NCI-H2196 (cell line): ENCODE results near the gene TMEM82.

ENCODE experiments used
- DNase-seq: peaks from one replicate; lab custom pipeline; 2025; ENCODE audit not compliant: unreplicated experiment; lab: John Stamatoyannopoulos, UW

TMEM82 gene

DNA sequence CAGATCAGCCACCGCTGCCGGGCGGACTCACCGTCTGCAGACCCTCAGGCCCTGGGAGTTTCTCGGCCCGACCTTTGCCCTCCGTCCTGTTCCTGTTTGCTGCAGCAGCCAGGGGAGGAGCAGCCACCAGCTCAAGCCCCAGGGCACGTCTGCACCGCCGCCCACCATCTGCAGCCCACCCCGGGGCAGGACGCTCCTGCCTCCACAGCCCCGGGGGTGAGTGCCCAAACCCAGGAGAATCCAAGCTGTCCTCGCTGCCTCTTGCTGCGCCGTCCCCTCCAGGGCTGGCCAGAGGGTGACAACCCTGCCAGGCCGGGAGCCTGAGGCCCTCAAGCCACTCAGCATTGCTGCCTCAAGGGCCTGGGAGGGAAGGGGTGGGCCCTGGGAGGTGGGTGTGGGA lies 7.4 kb upstream of the TMEM82 start:
- DNase-seq: no peak

DNA sequence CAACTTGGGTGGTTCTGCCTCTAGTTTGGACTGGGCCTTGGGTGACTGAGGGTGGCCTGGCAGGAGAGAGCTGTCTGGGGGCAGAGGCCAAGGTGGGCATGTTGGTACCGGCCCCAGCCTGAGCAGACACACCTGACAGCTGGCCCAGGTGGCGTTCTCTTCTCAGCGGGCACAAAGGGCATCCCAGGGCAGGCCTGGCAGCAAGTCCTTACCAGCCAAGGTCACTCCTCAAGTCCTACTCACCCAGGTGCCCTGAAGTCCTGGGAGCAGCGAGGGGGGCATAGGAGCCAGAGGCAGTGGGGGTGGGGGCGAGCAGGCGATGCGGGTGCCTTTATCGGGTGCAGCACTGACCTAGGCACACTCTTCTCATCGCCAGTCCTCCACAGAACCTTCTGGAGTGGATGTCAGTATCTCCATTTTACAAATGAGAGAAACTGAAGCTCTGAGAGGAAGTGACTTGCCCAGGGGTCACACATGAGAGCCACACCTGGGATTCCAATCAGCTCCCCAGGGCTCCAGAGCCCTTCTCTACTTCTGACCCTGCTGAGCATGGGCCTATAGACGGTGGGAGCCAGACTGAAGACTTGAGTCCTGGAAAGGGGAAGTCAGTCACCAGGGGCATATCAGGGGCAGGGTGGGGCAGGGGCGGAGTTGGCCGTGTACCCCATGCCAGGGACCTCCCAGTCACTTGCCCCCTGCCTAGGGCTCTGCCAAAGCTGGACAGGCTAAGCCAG lies 6.8 kb upstream of the TMEM82 start:
- DNase-seq: no peak

DNA sequence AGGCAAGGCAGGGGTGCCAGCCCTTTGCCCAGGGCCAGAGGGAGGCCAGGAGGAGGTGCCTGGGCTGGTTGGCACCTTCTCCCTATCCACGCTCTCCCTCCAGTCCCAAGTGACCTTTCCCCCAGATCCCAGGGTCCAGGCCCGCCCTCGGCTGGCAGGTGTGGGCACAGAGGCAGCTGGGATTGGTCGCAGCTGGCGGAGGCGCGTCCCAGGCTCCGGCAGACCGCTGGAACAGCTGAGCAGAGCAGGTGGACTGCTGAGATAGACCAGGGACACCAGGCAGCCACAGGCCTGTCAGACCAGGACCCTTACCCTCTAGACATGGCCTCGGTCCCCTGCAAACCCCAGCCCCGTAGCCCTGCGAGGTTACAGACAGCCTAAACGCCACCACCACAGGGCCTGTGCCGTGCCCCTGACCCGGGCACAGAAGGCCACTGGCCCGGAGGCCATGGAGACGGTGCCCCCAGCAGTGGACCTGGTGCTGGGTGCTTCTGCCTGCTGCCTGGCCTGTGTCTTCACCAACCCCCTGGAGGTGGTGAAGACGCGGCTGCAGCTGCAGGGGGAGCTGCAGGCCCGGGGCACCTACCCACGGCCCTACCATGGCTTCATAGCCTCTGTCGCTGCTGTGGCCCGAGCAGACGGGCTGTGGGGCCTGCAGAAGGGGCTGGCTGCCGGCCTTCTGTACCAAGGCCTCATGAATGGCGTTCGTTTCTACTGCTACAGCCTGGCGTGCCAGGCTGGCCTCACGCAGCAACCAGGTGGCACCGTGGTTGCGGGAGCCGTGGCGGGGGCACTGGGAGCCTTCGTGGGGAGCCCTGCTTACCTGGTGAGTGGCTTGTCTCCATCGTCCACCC lies 6.0 kb upstream of the TMEM82 start, which contains the start of gene SLC25A34:
SLC25A34 (plus strand) TSS at position 221 of the 854 bp plus-strand sequence; CDS start at position 449, 228 bp downstream.
- DNase-seq: peak; percentile 92

DNA sequence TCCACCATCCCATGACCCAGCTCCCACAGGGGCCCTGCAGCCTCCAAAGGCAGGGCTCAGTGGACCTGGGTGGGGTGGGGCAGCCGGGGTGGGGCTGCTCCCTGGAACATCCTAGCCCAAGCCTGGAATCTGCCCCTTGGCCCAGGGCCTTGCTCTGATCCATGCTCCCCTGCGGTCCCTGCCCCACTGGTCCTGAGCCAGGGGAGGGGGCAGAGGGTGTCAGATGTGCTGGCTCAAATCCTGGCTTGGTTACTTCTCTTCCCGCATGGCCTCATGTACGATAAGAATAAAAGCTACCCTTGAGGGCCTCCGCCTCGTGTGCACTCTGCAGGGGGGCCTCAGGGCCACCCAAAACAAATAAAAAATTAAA lies 5.4 kb upstream of the TMEM82 start:
- DNase-seq: no peak

DNA sequence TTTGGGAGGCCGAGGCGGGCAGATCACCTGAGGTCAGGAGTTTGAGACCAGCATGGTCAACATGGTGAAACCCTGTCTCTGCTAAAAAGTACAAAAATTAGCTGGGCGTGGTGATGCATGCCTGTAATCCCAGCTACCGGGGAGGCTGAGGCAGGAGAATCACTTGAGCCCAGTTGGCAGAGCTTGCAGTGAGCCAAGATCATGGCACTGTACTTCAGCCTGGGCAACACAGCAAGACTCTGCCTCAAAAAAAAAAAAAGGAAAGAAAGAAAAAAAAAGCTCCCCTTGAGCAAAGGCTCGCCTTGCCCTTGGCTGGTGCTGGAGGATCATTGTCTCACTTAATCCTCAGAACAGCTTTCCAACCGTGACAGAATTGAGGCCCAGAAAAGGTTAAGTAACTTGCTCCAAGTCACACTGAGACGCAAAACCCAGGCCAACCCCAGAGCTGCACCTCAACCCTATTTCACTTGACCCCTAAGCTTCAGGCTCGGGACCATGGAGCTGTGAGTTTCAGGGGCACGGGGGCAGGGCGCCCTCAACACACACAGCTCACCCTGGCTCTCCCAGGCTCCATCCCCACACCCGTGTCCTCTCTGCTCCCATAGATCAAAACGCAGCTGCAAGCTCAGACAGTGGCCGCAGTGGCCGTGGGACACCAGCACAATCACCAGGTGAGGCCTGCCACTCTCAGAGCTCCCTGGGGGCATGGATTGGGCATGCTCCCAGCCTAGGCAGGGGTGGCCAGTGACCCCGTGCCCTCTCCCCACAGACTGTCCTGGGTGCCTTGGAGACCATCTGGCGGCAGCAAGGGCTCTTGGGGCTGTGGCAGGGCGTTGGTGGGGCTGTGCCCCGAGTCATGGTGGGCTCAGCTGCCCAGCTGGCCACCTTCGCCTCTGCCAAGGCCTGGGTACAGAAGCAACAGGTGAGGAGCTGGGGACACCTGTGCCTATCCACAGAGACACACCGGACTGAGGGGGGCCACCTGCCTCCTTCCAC lies 4.7 kb upstream of the TMEM82 start:
- no peak for DNase-seq

DNA sequence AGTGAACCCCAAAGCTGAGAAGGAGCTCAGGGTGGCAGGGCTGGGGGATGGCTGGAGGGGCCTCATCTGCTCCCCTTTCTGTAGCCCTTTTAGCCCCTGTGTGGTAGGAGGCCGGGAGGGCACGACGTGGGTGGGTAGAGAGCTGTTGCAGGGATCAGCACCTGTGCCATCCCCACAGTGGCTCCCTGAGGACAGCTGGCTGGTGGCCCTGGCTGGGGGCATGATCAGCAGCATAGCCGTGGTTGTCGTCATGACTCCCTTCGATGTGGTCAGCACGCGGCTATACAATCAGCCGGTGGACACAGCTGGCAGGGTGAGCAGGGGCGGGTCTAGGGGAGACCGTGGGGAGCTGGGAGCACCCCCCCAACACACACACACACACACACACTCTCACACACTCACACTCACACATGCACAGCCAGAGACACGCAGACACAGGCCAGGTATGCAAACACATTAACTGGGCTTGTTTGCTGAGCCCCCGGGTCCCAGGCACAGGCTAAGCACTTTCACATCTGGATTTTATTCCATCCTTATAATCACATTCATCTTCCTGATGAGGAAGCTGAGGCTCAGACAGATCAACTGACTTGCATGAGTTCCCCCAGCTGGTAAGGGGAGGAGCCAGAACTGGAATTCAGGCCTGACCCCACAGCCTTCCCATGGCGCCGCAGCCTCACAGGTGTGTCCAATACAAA lies 3.7 kb upstream of the TMEM82 start:
- DNase-seq: no peak

DNA sequence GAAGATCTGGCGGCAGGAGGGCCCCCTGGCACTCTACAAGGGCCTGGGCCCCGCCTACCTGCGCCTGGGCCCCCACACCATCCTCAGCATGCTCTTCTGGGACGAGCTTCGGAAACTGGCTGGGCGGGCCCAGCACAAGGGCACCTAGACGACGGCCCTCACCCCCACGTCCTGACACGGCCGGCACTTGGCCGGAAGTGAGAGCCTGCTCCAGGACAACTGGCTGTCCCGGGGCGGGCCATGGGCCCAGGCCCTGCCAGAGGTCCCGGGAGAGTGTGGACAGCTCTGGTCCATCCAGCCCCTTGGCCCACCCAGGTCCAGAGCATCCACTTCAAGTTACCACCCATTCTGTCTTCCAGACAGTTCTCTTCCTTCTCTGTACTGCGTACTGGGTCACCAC lies 3.0 kb upstream of the TMEM82 start:
- no peak for DNase-seq

DNA sequence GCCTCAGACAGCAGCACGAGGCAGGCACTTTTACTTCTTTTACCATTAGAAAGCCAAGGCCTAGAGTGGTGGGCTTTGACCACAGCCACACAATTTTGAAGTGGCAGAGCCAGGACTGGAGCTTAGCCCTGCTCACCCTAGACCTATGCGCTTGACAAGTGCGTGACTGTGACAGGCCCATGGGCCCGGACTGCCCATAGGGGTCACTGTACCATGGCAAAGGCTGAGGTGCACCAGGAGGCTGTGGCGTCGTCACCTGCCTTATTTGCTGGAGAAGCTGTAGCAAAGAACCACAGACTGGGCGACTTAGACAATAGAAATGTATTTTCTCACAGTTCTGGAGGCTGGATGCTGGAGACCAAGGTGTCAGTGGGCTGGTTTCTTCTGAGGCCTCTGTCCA lies 2.6 kb upstream of the TMEM82 start:
- DNase-seq: no peak

DNA sequence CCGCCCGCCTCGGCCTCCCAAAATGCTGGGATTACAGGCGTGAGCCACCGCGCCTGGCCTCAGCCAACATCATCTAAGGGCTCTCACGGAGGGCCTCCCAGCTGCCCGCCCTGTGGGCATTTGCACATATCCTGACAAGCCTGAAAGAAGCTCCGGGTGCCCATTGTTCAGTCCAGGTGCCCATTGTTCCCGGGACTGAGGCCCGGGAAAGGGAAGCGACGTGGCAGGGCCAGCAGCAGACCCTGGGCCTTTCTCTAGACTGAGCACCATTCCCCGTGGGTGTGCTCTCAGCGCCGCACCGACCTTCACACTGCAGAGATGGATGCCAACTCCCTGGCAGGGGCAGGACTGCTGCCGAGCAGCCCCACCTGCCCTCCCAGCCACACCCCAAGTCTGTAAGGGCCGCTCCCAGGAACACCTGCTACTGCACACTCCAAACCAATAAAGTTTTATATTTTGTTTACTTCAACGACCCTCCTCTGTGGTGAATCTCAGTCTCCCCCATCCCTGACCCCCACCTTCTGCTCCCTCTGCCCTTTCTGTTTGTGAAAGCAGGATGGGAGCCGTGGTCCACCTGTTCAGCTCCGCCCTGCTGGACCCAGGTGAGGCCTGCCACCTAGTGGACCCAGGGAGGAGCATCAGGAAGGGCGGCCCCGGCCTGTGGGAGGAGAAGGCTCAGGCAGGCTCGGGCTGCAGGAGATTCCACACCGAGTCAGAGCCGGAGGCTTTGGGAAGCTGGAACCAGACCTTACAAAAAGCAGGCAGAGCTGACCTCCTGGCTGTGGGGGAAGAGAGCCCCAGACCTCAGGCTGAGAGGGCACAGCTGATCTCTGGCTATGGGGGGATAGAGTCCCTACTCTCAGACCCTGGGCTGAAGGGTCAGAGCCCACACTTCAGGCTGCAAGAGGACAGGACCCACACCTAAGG lies 1.1 kb upstream of the TMEM82 start:
- DNase-seq: peak; percentile 89

DNA sequence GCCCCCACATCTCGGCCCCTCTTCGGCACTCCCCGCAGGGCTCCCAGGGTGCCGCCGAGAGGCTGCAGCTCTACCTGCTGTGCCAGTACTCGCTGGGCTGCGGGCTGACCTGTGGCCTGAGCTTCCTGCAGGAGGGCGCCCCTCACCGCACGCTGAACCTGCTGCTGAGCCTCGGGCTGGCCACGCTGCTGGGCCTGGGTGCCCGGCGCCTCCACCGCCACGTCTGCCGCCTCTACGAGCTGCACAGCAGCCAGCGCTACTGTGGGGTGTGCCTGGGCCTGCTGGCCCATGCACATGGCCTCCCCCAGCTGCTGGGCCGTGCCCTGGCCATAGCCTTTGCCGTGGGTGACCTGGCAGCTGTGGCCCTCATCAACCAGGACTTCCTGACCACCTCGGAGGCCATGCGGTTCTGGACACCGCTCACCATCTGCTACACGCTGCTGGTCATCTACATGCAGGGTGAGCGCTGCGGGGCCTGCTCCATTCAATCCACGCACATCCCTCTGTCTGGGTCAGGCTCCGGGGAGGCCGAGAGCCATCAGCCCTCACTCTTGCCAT lies 1.9 kb downstream of the TMEM82 start:
- no peak for DNase-seq

DNA sequence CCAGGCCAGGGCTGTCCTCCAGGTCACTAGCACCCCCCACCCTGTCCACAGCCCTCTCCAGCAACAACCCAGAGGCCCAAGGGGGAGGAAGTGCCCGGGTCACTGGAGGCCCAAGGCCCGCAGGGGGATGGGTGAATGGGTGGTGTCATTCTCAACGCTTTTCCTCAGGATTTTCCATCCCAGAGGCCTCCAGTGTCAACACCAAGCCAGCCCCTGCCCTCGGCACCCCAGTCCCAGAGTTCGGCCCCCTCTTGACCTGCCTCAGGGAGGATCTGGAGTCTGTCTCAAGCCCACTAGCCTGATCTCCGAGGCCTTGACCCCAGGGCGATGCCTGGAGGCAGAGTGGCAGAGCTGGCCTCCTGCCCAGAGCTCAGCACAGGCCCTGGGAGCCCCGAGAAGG lies 5.1 kb downstream of the TMEM82 start:
- DNase-seq: no peak

DNA sequence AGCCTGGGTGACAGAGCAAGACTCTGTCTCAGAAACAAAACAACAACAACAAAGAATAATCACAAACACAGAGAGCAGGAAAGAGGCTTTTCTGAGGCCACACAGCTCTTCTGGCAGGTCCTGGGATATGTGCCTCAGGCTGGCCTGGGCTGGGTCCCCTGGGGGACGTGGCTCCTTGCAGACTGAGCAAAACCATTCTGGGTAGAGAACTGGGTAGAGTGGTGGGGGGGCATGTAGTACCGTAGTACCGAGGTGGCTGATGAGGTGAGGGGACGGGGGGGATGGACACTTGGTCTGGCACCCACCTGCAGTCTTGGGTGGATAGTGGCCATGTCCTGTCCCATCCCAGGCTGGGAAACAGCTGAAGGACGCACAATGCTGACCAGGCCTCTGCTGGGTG lies 6.0 kb downstream of the TMEM82 start:
- DNase-seq: no peak

DNA sequence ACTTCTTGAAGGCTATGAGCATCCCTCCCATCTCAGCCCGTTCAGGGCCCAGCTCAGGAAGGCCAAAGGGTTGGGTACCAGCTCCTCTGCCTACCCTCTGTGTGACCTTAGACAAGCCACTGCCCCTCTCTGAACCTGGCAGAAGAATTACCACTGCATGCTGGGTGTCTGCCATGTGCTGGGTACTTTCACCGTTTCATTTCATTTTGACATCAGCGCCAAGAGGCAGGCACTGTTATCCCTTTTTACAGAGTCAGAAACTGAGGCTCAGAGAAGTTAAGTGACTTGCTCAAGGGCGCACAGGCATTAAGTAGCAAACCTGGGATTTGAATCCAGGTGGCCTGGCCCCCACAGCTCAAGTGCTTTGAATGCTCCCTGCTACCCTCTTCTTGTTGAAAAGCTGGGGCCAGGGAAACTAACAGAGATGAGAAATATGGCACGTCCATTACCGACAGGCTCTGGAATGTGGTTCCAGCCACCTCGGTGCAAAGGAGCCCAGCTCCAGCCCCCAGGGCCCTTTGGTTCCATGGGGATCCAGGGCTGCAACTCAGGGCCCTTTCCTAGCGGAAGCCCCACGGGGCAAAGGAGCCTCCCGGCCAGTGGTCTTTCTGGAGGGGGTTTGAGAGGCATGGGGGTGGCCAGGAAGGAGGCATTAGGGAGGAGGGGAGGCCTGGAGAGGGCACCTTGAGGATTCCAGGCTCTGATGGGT lies 6.5 kb downstream of the TMEM82 start:
- no peak for DNase-seq

DNA sequence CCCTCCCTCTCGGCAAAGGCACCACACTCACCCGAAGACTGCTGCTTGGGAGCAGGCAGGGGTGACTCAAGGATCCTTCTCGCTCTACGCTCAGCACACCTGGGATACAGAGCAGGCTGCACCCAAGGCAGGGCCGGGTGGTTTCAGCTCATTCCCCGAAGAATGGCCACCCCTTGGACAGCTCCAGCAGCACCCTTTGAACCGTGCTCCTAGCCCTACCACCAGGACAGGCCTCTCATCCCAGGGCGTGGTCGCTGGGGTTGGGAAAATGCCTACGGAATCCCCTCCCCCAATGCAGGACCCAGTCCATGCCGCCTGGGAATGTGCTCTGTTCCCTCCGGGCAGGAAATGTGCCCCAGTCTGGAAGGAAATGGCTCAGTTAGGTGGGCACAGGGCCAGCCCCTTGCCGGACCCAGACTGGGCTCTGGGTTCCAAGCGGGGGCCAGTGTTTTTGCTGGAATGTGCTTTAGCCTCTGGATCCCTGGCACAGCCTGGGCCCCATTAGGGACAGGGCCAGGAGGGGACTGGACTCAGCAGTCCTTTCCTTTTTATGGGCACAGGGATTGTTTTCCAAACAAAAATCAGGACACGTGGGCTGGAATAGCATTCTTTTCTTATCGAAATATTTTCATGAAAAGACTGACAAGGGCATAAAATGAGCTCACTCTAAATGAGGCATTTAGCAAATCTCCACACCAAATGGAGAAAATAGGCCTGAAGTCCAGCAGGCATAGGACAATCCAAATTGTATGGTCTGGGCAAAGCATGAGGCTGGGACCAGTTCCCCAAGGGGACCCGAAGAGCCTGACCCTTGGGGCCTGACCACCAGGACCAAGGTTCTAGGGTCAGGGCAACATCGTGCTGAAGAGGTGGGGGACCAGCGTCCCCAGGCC lies 7.3 kb downstream of the TMEM82 start:
- no peak for DNase-seq

DNA sequence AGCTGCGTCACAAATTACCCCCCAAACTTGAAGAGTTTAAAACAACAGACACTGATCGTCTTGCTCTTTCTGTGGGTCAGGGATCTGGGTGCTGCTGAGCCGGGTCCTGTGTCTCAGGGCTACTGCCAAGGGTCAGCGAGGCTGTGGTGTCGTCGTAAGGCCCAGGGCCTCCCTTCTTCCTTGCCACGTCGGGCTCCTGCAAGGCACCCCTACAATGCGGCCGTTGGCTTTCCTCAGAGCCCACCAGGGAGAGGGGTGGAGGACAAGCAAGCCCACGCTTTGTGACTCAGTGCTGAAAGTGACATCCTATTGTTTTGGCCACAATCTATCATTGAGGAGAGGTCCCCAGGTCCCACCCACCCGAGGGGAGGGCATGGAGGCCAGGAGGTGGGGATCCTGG lies 8.6 kb downstream of the TMEM82 start:
- DNase-seq: no peak

DNA sequence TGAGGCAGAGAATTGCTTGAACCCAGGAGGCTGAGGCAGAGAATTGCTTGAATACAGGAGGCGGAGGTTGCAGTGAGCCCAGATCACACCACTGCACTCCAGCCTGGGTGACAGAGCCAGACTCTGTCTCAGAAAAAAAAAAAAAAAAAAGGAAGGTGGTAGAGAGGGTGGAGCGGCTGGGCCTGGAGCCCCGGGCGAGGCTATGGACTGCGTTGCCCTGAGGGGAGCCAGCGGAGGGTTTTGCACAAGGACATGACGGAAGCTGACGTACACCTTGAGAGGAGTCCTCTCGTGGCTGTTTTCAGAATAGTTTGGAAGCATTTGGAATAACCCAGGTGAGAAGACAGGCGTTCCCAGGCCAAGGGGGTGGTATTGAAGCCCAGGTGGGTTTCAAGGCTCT lies 9.4 kb downstream of the TMEM82 start:
- no peak for DNase-seq

DNA sequence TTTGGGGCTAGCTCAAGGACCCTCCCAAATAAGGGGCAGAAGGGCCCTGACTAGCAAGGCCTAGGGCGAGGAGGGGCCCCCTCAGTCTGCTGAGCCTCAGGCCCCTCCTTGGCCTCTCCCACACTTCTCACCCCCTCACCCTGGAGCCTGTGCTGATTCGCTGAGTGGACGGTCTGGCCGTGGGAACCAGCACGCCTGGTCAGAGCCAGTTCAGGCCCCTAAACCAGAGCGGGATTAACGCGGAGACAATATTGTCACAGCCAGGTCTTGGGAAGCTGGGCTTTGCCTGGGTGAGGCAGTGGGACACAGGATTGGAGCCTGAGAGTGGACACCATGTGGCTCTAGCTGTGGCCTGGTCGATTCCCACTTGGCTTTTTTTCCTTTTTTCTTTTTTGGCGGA lies 11.5 kb downstream of the TMEM82 start:
- DNase-seq: no peak
